HepG2 (cell line): Measurements from ENCODE around the gene WDR13. TPM values are rescaled to one million over a fixed set of nuclear protein-coding genes. Genes with fewer than 3 reads are reported as not detected.

Experiments used
- ATAC-seq: fragments of 200-7000 bp; cut with Tn5 transposase; 3 replicates; pipeline ENCODE4 v1.9.1; 2020; ENCODE audit warnings: mild to moderate bottlenecking, moderate library complexity
- BruUV-seq: library from RNA; stranded (reverse); fragments of 400-500 nt; replicated peaks from 2 replicates; lab custom pipeline; 2021; lab: Mats Ljungman, UMichigan
- CTCF ChIA-PET: fragments of 300-600 bp; formaldehyde crosslinking; extraction: SDS; loops from one replicate; lab custom pipeline; 2021; ENCODE audit warnings: low total read pairs, inconsistent platforms, low intra/inter-chr PET ratio; lab: Yijun Ruan, JAX
- POLR2A ChIA-PET: fragments of 350-600 bp; sonication (Branson Sonifier 250); formaldehyde crosslinking; loops from one replicate; lab custom pipeline; 2020; ENCODE audit warnings: antibody characterized with exemption, inconsistent platforms; lab: Yijun Ruan, JAX
- DNase-seq: peaks from one replicate; pipeline ENCODE4 v3.0.0-alpha.2; 2015; ENCODE audit warnings: low spot score
- FAIRE-seq: peaks from 3 replicates; lab custom pipeline; 2011; peaks lifted over from hg19 to GRCh38; lab: Jason Lieb, UNC
- H2AFZ ChIP-seq: one replicate; pipeline ENCODE4 v1.6.1; 2011; ENCODE audit warnings: low read length, inconsistent platforms
- H3K27ac ChIP-seq: fragments of 300-600 bp; 3 replicates; pipeline ENCODE4 v1.8.0; 2011; ENCODE audit warnings: mixed run types, mild to moderate bottlenecking, mixed read lengths, low read length, inconsistent platforms; ENCODE audit not compliant: insufficient read depth; ENCODE audit errors: extremely low read length
- H3K27me3 ChIP-seq, 2 experiments: fragments of 200-600 bp in 1 of 2; 2 replicates in 1 of 2; 3 replicates in 1 of 2; pipeline versions ENCODE4 v1.6.0 to v1.8.0; 2011; ENCODE audit warnings: low read length in 2 of 2, mild to moderate bottlenecking in 2 of 2, moderate library complexity in 2 of 2, inconsistent platforms in 1 of 2; ENCODE audit not compliant: insufficient read depth in 2 of 2, control insufficient read depth in 1 of 2
- H3K36me3 ChIP-seq, 2 experiments: fragments of 200-600 bp in 1 of 2; replicated peaks in 1 of 2; 2 replicates in 1 of 2; 3 replicates in 1 of 2; pipeline versions ENCODE4 v1.5.1 to v1.8.0; 2011; ENCODE audit warnings: low read length in 2 of 2, inconsistent platforms in 1 of 2; ENCODE audit not compliant: insufficient read depth in 2 of 2, control insufficient read depth in 1 of 2
- H3K4me1 ChIP-seq: 2 replicates; pipeline ENCODE4 v1.5.1; 2012; ENCODE audit warnings: low read length, inconsistent platforms; ENCODE audit not compliant: insufficient read depth
- H3K4me2 ChIP-seq: 2 replicates; pipeline ENCODE4 v1.6.0; 2011; ENCODE audit warnings: low read depth, low read length, inconsistent platforms
- H3K4me3 ChIP-seq, 3 experiments: fragments of 200-600 bp in 1 of 3; sonication (generic), shearing (Covaris generic) in 1 of 3; replicated peaks in 1 of 3; 2 replicates each; pipeline ENCODE4 v1.5.1; 2011 to 2016; ENCODE audit warnings: low read length in 3 of 3, inconsistent platforms in 2 of 3, low read depth in 2 of 3, mild to moderate bottlenecking in 2 of 3, control low read depth in 1 of 3, mixed read lengths in 1 of 3; ENCODE audit not compliant: insufficient read depth in 1 of 3
- H3K79me2 ChIP-seq: one replicate; pipeline ENCODE4 v1.6.1; 2011; ENCODE audit warnings: low read length, inconsistent platforms; ENCODE audit not compliant: insufficient read depth
- H3K9ac ChIP-seq: 2 replicates; pipeline ENCODE4 v1.6.0; 2011; ENCODE audit warnings: mild to moderate bottlenecking, low read depth, low read length, inconsistent platforms; ENCODE audit not compliant: insufficient read depth
- H3K9me3 ChIP-seq: 2 replicates; pipeline ENCODE4 v1.5.1; 2012; ENCODE audit warnings: mild to moderate bottlenecking, low read length
- H4K20me1 ChIP-seq: 2 replicates; pipeline ENCODE4 v1.6.0; 2011; ENCODE audit warnings: inconsistent platforms, mild to moderate bottlenecking, low read length, moderate library complexity; ENCODE audit not compliant: insufficient read depth
- HNRNPK ChIP-seq: fragments of 200-400 bp; formaldehyde crosslinking; IDR thresholded peaks from 2 replicates; pipeline ENCODE4 v1.6.1; 2018; ENCODE audit warnings: low read length, low read depth, moderate library complexity, mild to moderate bottlenecking; ENCODE audit not compliant: poor library complexity, severe bottlenecking
- KDM5A ChIP-seq: fragments of 200-600 bp; sonication (generic); IDR thresholded peaks from 2 replicates; pipeline ENCODE4 v1.7.0; 2018; ENCODE audit warnings: antibody characterized with exemption, mild to moderate bottlenecking, low read length, borderline replicate concordance
- MLLT10 ChIP-seq: sonication (generic); formaldehyde crosslinking; IDR thresholded peaks from 2 replicates; pipeline ENCODE4 v1.4.0; 2020; ENCODE audit warnings: missing genetic modification reagents
- NFE2 ChIP-seq: sonication (generic); formaldehyde crosslinking; IDR thresholded peaks from 2 replicates; pipeline ENCODE4 v1.4.0; 2020; ENCODE audit warnings: missing genetic modification reagents
- NONO ChIP-seq, 2 experiments: fragments of 450-650 bp in 1 of 2; sonication (generic) in 1 of 2; formaldehyde crosslinking in 1 of 2; IDR thresholded peaks in 1 of 2; conservative IDR thresholded peaks in 1 of 2; 2 replicates each; pipeline versions ENCODE4 v1.6.1 to v1.8.0; 2017 to 2022; ENCODE audit warnings: mild to moderate bottlenecking in 1 of 2, missing genetic modification reagents in 1 of 2, moderate library complexity in 1 of 2
- SOX13 ChIP-seq, 3 experiments: fragments of 450-650 bp in 1 of 3; sonication (generic) in 1 of 3; formaldehyde crosslinking in 1 of 3; IDR thresholded peaks in 2 of 3; conservative IDR thresholded peaks in 1 of 3; 2 replicates each; pipeline versions ENCODE4 v1.5.0 to v1.6.1; 2016 to 2020; ENCODE audit warnings: antibody characterized with exemption in 1 of 3, mild to moderate bottlenecking in 1 of 3, missing compliant biosample characterization in 1 of 3, missing genetic modification reagents in 1 of 3, moderate library complexity in 1 of 3
- STAT6 ChIP-seq: sonication (generic); formaldehyde crosslinking; IDR thresholded peaks from 2 replicates; pipeline ENCODE4 v1.4.0; 2020; ENCODE audit warnings: missing genetic modification reagents, mild to moderate bottlenecking, borderline replicate concordance
- TFDP2 ChIP-seq: sonication (generic); formaldehyde crosslinking; IDR thresholded peaks from 2 replicates; pipeline ENCODE4 v1.4.0; 2020; ENCODE audit warnings: missing genetic modification reagents
- ZBTB20 ChIP-seq: sonication (generic); formaldehyde crosslinking; IDR thresholded peaks from 2 replicates; pipeline ENCODE4 v1.8.1; 2023; ENCODE audit warnings: missing genetic modification reagents, low read depth, mild to moderate bottlenecking, borderline replicate concordance
- ZMAT3 ChIP-seq: sonication (generic); formaldehyde crosslinking; conservative IDR thresholded peaks from 2 replicates; pipeline ENCODE4 v1.7.0; 2021; ENCODE audit warnings: missing genetic modification reagents
- ZNF136 ChIP-seq: sonication (generic); formaldehyde crosslinking; IDR thresholded peaks from 2 replicates; pipeline ENCODE4 v1.8.1; 2022; ENCODE audit warnings: low read depth, mild to moderate bottlenecking, moderate library complexity, missing genetic modification reagents
- ZSCAN21 ChIP-seq: sonication (generic); formaldehyde crosslinking; IDR thresholded peaks from 2 replicates; pipeline ENCODE4 v1.8.0; 2022; ENCODE audit warnings: mild to moderate bottlenecking, missing genetic modification reagents, moderate library complexity, borderline replicate concordance
- WGBS: methylation state at CpG from one replicate; pipeline ENCODE4 v1.1.6; 2017; ENCODE audit warnings: low lambda C conversion rate; 5-methylcytosine and 5-hydroxymethylcytosine counted together
- in situ Hi-C: cut with HindIII; loops from 2 replicates; pipeline ENCODE4 v1.10.0; 2017; ENCODE audit warnings: low pct_unique_long_range_greater_than_20kb; ENCODE audit not compliant: extremely low pct_ligation_motif_present
- intact Hi-C: fragments of 100-400 bp; cut with micrococcal nuclease; formaldehyde crosslinking; loops from one replicate; pipeline ENCODE4 v1.10.0; 2022; ENCODE audit not compliant: unreplicated experiment
- polyA plus RNA-seq, 8 experiments: library from polyadenylated mRNA; depleted of rRNA in 3 of 8; stranded (reverse) in 7 of 8; unstranded in 1 of 8; fragments of >200 nt; fragmentation: Illumina TruSeq in 4 of 8; extraction: Trizol in 4 of 8; gene quantifications; 2 replicates each; pipeline versions ENCODE4 v1.2.1 to v1.2.3, GENCODE V29; 2011 to 2016; ENCODE audit warnings: low read depth in 4 of 8, missing spikeins in 1 of 8, mixed read lengths in 1 of 8; ENCODE audit not compliant: insufficient read depth in 1 of 8
- total RNA-seq, 5 experiments: library from RNA; depleted of rRNA; stranded (reverse); fragments of >200 nt; fragmentation: Illumina TruSeq; extraction: Trizol; gene quantifications; 2 replicates each; pipeline ENCODE4 v1.2.3, GENCODE V29; 2016; ENCODE audit warnings: low read depth in 1 of 5

WDR13 gene
- total and polyA plus RNA-seq, 2 of the 13 experiments (the other 11 are each of a cell fraction or from before 2014, with no cell fraction given): 28.7 to 37.1 TPM

- Histone ChIP-seq H3K27me3 (no peaks in the 10 kb centered on the region), H3K4me3 (no peak overlapping the region), H3K36me3 (peaks cover under 1 to 2% of the 10 kb centered on the region in 2 experiments; a peak in 3 of 5 replicates), H3K4me2 (no peak overlapping the region), H3K79me2 (no peaks in the 10 kb centered on the region), H2AFZ (no peak overlapping the region), H3K27ac (no peak overlapping the region), H4K20me1 (no peaks in the 10 kb centered on the region), H3K9me3 (no peaks in the 10 kb centered on the region), H3K9ac (no peak overlapping the region), H3K4me1 (peaks cover 3% of the 10 kb centered on the region; the same call in 1 of the 2 replicates)
- POLR2A ChIA-PET: no interaction called here
- WGBS: 90% methylated on average over 8 of the region's 16 CpGs
- CTCF ChIA-PET: no interaction called here
- in situ Hi-C loops (no loop called here), intact Hi-C loops (no loop called here)
- BruUV-seq: no TSS peak
- FAIRE-seq: no peak
- TF ChIP-seq HNRNPK (no peak), SOX13 (IDR thresholded peaks at IDR 0.05) (no peak), SOX13 (CRISPR knock-in tag; conservative IDR thresholded peaks at IDR 0.05 in 1 of 2, IDR thresholded peaks at IDR 0.05 in 1 of 2) (no peak), NFE2 (CRISPR knock-in tag) (no peak)
- DNase-seq: no peak
- no peak for ATAC-seq
Measured at GRCh38 chrX:48604701-48605100, 7.4 kb downstream of the WDR13 start.

GRCh38 chrX:48606091-48606490 lies 8.8 kb downstream of the WDR13 start:
- intact Hi-C loops (no loop called here), in situ Hi-C loops (no loop called here)
- POLR2A ChIA-PET: no interaction called here
- Histone ChIP-seq H4K20me1 (no peaks in the 10 kb centered on the region), H3K4me2 (no peak overlapping the region), H3K27me3 (no peaks in the 10 kb centered on the region), H3K9me3 (no peaks in the 10 kb centered on the region), H2AFZ (no peak overlapping the region), H3K9ac (no peak overlapping the region), H3K27ac (no peak overlapping the region), H3K36me3 (no peaks in the 10 kb centered on the region; a peak in 1 of 5 replicates), H3K4me1 (peaks cover 7% of the 10 kb centered on the region; the same call in 1 of the 2 replicates), H3K79me2 (no peaks in the 10 kb centered on the region), H3K4me3 (no peak overlapping the region)
- CTCF ChIA-PET: no interaction called here
- BruUV-seq: no TSS peak
- ATAC-seq (no peak; the same call in 2 of the 3 replicates), FAIRE-seq (no peak), DNase-seq (no peak)
- TF ChIP-seq STAT6: no peak
- TF ChIP-seq MLLT10 (CRISPR knock-in tag): no peak
- no peak for TF ChIP-seq KDM5A
- no peak for TF ChIP-seq ZMAT3 (CRISPR knock-in tag)
- TF ChIP-seq NONO (IDR thresholded peaks at IDR 0.05): no peak
- TF ChIP-seq NONO (CRISPR knock-in tag; conservative IDR thresholded peaks at IDR 0.05): no peak
- no peak for TF ChIP-seq TFDP2 (CRISPR knock-in tag)
- TF ChIP-seq ZSCAN21 (CRISPR knock-in tag): no peak
- TF ChIP-seq ZNF136 (CRISPR knock-in tag): no peak
- TF ChIP-seq ZBTB20: no peak
- 100% methylated on average over 3 of the region's 6 CpGs for WGBS
